Dedifferentiated amniotic fluid mesenchymal stem cell (primary cell): ENCODE results near the gene SLC44A5.
"Not testable (repeated sequence)": the region's sequence is repeated elsewhere in the genome, so short reads cannot be mapped to it uniquely, and the experiment has no call there.

ENCODE experiments used
- DNase-seq: peaks from one replicate; pipeline ENCODE4 v3.0.0-alpha.2; 2016; ENCODE audit errors: extremely low spot score

Gene SLC44A5

GRCh38 chr1:75611014-75611413 is at the start of gene SLC44A5:
Gene SLC44A5 (minus strand): TSS chr1:75611114. CDS start chr1:75541447, 69,667 bp downstream.
- no peak for DNase-seq

GRCh38 chr1:75655931-75656330 is 45.0 kb upstream of the SLC44A5 start:
- DNase-seq: no peak

GRCh38 chr1:75647183-75647582 is 36.3 kb upstream of the SLC44A5 start:
- not testable (repeated sequence) for DNase-seq

DNA sequence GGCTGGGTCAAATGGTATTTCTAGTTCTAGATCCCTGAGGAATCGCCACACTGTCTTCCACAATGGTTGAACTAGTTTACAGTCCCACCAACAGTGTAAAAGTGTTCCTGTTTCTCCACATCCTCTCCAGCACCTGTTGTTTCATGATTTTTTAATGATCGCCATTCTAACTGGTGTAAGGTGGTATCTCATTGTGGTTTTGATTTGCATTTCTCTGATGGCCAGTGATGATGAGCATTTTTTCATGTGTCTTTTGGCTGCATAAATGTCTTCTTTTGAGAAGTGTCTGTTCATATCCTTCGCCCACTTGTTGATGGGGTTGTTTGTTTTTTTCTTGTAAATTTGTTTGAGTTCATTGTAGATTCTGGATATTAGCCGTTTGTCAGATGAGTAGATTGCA is 34.2 kb upstream of the SLC44A5 start:
- not testable (repeated sequence) for DNase-seq

GRCh38 chr1:75643460-75643859 is 32.5 kb upstream of the SLC44A5 start:
- DNase-seq: no peak

- no peak for DNase-seq
Measured at GRCh38 chr1:75641325-75641724, 30.4 kb upstream of the SLC44A5 start.

DNA sequence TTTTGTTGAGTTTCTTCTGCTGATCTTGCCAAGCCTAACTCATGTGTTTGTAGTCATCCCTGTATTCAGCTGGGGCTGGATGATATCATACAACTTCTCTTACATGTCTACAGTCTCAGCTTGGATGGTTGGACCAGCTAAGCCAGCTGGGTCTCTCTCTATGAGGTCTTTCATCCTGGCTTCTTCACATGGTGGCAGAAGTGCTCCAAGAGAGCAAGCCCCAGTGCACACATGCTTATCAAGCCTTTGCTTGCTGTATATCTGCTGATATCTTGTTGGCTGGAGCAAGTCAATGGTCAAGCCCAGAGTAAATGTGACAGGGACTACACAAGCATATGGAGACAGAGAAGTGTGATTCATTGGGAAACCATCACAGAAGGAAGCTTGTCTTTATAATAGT is 29.2 kb upstream of the SLC44A5 start:
- DNase-seq: no peak

GRCh38 chr1:75632350-75632949 is 21.5 kb upstream of the SLC44A5 start:
- peak; percentile 55 for DNase-seq

DNA sequence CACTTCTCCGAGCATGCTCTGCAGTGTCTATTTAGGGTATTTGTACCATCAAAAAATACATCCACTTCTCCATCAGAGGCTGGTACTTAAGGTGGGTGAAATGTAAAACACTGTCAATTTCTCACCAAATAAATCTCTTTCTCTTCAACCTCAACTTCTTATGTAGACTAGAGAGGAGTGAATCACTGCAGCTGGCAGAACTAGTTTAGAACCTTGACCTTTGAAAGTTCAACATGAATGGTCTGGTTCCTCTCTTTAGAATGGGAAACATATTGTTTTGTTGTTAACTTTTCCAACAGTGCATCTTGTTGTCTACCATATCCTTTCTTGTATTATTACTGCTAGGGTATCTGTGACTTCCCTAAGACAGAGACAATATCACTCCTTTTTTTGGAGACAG is 20.1 kb upstream of the SLC44A5 start:
- DNase-seq: no peak

DNA sequence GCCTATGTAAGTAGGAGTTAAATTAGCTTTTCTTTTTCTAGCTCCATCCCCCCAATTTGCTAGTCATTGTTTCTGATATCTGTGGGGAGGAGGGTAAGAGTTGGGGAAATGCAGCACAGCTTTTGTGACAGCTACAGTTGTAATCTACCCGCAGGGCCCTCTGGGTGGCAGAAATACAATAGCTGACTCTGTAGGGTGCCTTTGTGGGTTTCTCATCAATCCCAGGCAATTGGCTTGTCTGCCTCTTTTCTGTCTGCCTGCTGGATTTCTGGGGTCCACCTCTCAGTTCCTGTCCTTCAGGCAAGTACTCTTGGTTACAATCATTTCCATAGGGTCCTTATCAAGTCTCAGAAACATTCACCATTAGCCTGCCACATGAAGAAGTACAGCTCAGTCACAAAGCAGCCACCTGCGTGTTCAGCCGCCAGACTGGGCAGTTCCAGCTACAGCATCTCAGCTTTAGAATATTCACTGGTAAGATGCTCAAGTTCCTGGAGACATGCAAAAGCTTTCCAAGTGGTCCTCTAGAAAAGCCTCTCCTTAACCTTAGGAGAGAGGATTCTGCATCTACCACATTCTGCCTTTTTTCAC is 19.2 kb upstream of the SLC44A5 start:
- no peak for DNase-seq

DNA sequence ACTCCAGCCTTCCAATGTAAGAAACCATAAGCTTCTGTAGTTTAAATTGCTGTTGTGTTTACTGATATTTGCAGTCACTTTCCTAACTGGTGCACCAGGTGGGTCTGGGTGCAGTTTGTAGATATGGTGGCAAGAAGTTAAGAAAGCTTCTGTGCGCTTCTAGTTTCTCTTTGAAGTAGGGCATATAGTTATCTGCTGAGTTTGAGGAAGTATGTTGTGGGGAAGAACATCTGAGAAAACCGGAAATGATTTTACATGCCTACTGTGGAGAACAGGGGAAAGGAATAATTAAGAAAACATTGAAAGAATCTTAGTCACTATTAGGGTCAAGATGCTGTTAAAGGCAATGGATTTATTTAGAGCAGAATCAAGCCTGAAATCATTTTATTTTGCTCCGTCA is 14.9 kb upstream of the SLC44A5 start:
- DNase-seq: no peak

GRCh38 chr1:75618382-75618781 is 7.5 kb upstream of the SLC44A5 start:
- no peak for DNase-seq

- peak; percentile 18 for DNase-seq
Measured at GRCh38 chr1:75616436-75617433, 5.8 kb upstream of the SLC44A5 start.

DNA sequence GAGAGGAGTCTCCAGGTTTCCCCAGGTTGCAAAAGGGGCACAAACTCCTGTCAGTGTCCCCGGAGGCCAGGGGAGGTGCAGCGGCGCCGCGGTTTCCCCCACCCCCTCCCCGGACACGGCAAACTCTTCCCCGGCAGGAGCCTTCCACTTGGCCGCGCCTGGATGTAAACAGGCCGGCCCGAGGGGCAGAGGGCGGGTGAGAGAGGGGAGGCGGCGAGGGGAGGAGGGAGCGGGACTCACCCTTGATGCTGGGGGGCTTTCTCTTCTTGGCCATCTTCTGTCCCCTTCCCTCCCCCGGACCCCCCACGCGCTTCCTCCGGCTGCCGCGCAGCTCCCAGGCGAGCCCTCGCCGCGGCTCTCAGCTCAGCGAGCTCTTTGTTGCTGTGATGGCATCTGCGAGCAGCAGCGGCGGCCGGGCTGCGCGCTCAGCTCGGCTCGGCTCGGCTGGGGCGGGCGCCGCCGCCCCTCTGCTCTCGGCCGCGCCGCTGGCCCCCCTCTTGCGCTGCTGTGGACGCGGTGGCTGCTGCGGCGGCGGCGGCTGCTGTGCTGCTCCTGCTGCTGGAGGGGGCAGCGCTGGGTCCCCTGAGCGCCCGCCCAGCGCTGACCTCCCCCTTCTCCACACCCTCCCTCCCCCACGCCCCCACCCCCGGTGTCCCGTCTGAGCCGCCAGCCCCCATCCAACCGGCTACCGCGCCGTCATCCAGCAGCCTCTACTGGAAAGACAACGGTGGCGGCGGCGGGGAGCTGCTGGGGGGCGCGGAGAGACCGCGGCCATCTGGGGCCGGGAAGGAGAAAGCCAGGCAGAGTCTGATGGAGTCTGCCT is 4.9 kb upstream of the SLC44A5 start:
- DNase-seq: peak; percentile 21

GRCh38 chr1:75614399-75614756 is 3.5 kb upstream of the SLC44A5 start:
- DNase-seq: no peak

DNA sequence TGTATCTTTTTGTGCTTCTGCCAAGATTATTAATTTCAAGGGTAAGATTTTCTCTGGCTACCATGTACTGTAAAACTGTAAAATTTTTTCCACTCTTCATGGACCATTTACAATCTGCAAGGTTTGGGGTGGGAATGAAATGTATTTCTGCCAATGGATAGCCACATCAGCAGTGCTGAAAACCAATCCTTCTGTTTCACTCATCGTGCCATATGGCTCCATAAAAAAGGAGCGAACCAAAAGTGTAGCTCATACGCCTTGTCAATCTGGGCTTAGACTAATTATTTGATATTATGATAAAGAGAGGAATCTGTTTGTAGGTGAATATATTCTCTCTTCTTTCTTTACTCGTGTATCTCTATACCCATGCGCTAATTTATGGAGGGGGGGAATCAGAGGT is 3.0 kb upstream of the SLC44A5 start:
- DNase-seq: no peak

- no peak for DNase-seq
Measured at GRCh38 chr1:75612976-75613375, 2.1 kb upstream of the SLC44A5 start.

- no peak for DNase-seq
Measured at GRCh38 chr1:75602486-75602885, 8.4 kb downstream of the SLC44A5 start.

DNA sequence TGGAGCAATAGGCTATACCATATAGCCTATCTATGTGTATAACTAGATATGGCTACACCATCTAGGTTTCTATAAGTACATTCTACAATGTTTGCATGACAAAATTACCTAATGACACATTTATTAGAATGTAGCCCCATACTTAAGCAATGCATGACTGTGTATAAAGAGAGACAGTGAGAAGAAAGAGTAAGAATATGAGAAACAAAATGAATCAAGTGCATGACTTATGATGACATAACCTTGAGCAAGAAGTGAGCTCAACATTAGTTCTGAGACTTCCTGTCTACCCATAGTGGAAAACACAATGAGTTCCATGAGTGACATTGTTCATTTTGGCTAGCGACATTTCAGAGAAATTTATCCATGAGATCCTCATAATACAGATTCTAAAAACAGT is 10.1 kb downstream of the SLC44A5 start:
- no peak for DNase-seq

DNA sequence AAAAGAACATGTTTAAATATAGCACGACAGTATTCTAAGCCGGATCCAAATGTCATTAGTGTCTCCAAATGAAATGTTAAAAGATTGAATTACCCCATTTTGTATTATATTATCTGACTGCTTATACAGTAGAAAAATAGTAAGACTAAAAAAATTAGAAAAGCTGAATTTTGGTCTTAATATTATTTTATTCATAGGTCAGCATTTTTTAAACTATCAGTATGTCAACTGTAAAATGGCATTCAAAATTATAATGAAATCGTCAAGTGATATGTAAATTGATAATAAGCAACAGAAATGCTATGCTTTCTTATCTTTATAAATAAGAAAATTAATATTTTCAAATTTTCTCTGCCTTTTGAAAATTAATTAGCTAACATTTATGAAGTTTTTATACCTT is 16.6 kb downstream of the SLC44A5 start:
- no peak for DNase-seq

DNA sequence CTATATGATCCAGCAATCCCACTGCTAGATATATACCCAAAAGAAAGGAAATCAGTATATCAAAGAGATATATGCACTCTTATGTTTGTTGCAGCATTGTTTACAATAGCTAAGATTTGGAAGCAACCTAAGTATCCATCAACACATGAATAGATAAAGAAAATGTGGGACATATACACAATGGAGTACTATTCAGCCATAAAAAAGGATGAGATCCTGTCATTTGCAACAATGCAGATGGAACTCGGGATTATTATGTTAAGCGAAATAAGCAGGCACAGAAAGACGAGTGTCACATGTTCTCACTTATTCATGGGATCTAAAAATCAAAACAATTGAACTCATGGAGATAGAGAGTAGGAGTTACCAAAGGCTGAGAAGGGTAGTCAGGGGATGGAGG is 17.5 kb downstream of the SLC44A5 start:
- not testable (repeated sequence) for DNase-seq

DNA sequence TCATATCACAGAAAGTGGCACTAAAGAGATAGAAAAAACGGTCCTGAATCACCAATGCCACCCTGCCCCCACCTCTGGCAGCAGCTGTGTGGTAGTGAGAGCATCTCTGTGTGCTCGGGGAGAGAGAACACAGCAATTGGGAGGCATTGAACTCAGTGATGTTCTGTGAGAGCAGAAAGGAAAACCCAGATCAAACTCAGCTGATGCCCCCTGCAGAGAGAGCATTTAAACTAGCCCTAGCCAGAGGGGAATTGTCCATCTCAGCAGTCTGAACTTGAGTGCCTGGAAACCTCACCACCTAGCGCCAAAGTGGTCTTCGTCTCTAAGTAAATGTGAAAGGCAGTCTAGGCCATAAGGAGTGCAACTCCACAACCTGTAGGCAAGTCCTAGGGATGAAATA is 21.3 kb downstream of the SLC44A5 start:
- no peak for DNase-seq
